Colonic mucosa (tissue), 4 donors: ENCODE results near the gene SMARCAL1. TPM values are rescaled to one million over a fixed set of nuclear protein-coding genes. Genes with fewer than 3 reads are reported as not detected.

Experiments used
- DNase-seq: peaks from one replicate; pipeline ENCODE4 v3.0.0-alpha.2; 2020
- H3K27ac ChIP-seq: fragments of 200-600 bp; one replicate; pipeline ENCODE4 v1.8.0; 2021
- H3K27me3 ChIP-seq: fragments of 200-600 bp; one replicate; pipeline ENCODE4 v1.8.0; 2021
- H3K36me3 ChIP-seq: fragments of 200-600 bp; one replicate; pipeline ENCODE4 v1.8.0; 2021
- H3K4me1 ChIP-seq: fragments of 200-600 bp; one replicate; pipeline ENCODE4 v1.8.0; 2021; ENCODE audit warnings: mild to moderate bottlenecking
- H3K4me3 ChIP-seq: fragments of 200-600 bp; one replicate; pipeline ENCODE4 v1.8.0; 2021
- H3K9ac ChIP-seq, 2 donors: one replicate each; pipeline ENCODE4 v1.7.0; 2013; ENCODE audit warnings: control low read depth in 2 of 2, low read depth in 2 of 2, low read length in 2 of 2
- H3K9me3 ChIP-seq: fragments of 200-600 bp; one replicate; pipeline ENCODE4 v1.8.0; 2021
- intact Hi-C: fragments of 100-400 bp; cut with DNase I; formaldehyde crosslinking; loops from one replicate; pipeline ENCODE4 v1.14.1; 2022
- total RNA-seq, 2 donors: library from RNA; stranded (reverse); fragmentation: NEBNext Ultra II Directional in 1 of 2; extraction: Animal tissue kit (Norgen Biotek cat#: 25700) in 1 of 2; gene quantifications; one replicate each; pipeline ENCODE4 v1.2.1, GENCODE V29; 2021
- TF ChIP-seq, protein P1 (sequence below): fragments of 200-600 bp; IDR thresholded peaks from one replicate; pipeline ENCODE4 v1.8.0; 2022; ENCODE audit warnings: antibody characterized with exemption, mild to moderate bottlenecking
- donor health status: healthy.
- donor health status: DM: no; HTN: no; CAD: no.
- donor health status: DM: no; HTN: no; CAD: no.

SMARCAL1 gene
- total RNA-seq, 2 donors from 2014 or later = 13.8 to 18.1 TPM

DNA sequence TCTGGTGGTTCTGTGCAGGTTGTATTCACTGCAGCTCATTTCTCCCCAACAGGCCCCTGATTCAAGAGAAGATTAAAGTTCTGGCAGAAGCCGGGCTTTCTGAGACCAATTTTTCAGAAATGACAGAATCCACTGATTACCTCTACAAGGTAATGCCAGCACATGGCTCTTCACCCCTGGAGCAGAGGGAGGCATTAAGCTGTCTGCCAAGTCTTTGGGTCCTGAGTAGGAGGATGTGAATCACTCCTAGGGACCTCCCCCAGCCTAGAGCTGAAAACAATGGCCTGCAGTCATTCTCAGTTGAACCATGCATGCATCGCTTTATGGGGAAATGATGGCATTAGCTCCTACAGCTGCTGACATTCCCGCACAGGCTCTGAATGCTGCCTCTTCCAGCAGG lies 65.9 kb downstream of the SMARCAL1 start:
- Histone ChIP-seq H3K9me3 (no peaks in the 10 kb centered on the region), H3K27me3 (no peaks in the 10 kb centered on the region), H3K9ac (no peak overlapping the region), H3K27ac (no peak overlapping the region), H3K4me3 (no peak overlapping the region), H3K36me3 (no peaks in the 10 kb centered on the region), H3K4me1 (no peaks in the 10 kb centered on the region)
- no peak for DNase-seq
- intact Hi-C loops = no loop called here
- TF ChIP-seq, protein P1, sequence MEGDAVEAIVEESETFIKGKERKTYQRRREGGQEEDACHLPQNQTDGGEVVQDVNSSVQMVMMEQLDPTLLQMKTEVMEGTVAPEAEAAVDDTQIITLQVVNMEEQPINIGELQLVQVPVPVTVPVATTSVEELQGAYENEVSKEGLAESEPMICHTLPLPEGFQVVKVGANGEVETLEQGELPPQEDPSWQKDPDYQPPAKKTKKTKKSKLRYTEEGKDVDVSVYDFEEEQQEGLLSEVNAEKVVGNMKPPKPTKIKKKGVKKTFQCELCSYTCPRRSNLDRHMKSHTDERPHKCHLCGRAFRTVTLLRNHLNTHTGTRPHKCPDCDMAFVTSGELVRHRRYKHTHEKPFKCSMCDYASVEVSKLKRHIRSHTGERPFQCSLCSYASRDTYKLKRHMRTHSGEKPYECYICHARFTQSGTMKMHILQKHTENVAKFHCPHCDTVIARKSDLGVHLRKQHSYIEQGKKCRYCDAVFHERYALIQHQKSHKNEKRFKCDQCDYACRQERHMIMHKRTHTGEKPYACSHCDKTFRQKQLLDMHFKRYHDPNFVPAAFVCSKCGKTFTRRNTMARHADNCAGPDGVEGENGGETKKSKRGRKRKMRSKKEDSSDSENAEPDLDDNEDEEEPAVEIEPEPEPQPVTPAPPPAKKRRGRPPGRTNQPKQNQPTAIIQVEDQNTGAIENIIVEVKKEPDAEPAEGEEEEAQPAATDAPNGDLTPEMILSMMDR = no peak

DNA sequence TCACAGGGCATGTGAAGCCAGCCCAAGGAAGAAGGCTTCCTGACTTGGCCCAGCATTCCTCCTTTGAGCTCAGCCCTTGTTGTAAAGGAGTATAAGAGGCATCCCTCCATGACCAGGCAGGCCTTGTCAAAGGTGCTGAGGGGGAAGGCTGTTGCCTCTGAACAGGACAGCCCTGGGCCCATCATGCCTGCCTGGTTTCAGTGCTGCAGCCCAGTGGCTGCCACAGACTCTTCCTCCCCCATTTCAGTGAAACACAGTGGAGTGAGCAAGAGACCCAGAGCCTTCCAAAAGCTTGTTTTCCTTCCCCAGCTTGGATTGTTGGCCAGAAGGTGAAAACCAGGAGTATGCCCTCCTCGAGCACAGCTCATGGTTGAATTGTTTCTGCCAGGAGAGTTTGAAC lies 66.5 kb downstream of the SMARCAL1 start:
- intact Hi-C loops = no loop called here
- Histone ChIP-seq H3K36me3 (no peaks in the 10 kb centered on the region), H3K4me1 (no peaks in the 10 kb centered on the region), H3K27me3 (no peaks in the 10 kb centered on the region), H3K9me3 (no peaks in the 10 kb centered on the region), H3K27ac (no peak overlapping the region), H3K4me3 (no peak overlapping the region), H3K9ac (no peak overlapping the region)
- DNase-seq = no peak
- TF ChIP-seq, protein P1 = no peak

DNA sequence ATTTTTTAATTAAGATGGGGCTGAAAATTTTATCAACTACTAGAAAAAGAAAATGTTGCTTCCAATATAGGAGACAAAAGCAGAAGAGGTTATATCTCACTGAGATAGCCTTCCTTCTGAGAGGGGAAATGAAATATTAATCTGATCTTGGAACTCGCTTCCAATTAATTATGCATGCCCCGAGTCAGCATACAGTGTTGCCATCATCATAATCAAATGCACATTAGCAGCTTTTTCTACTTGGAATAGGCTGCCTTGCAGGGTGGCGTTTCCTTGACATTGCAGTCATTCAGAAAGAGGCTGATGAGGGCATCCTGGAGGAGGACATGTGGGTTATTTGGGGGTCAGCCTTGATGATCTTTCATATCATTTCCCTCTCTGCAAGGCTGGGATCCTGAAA lies 67.9 kb downstream of the SMARCAL1 start:
- H3K4me1 ChIP-seq = no peaks in the 10 kb centered on the region
- no peak overlapping the region for H3K4me3 ChIP-seq
- intact Hi-C loops = no loop called here
- H3K27me3 ChIP-seq = no peaks in the 10 kb centered on the region
- H3K36me3 ChIP-seq = no peaks in the 10 kb centered on the region
- no peaks in the 10 kb centered on the region for H3K9me3 ChIP-seq
- TF ChIP-seq, protein P1 = no peak
- no peak overlapping the region for H3K27ac ChIP-seq
- H3K9ac ChIP-seq = no peak overlapping the region
- DNase-seq = no peak

DNA sequence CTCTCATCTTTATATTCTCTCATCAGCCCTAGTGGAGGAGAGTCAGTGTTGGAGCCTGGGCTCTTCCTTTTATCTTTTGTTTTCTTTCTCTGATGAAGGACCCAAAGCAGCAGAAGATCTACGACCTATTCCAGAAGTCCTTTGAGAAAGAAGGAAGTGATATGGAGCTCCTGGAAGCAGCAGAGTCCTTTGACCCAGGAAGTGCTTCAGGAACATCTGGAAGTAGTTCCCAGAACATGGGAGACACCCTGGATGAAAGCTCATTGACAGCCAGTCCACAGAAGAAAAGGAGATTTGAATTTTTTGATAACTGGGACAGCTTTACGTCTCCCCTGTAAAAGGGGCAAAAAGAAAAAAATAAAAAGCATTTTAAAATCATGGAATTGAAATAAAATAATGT lies 70.4 kb downstream of the SMARCAL1 start:
- H3K27ac ChIP-seq = no peak overlapping the region
- H3K27me3 ChIP-seq = no peaks in the 10 kb centered on the region
- H3K4me3 ChIP-seq = no peak overlapping the region
- intact Hi-C loops = no loop called here
- TF ChIP-seq, protein P1 = no peak
- no peaks in the 10 kb centered on the region for H3K4me1 ChIP-seq
- no peak for DNase-seq
- H3K36me3 ChIP-seq = no peaks in the 10 kb centered on the region
- no peaks in the 10 kb centered on the region for H3K9me3 ChIP-seq
- H3K9ac ChIP-seq = no peak overlapping the region

DNA sequence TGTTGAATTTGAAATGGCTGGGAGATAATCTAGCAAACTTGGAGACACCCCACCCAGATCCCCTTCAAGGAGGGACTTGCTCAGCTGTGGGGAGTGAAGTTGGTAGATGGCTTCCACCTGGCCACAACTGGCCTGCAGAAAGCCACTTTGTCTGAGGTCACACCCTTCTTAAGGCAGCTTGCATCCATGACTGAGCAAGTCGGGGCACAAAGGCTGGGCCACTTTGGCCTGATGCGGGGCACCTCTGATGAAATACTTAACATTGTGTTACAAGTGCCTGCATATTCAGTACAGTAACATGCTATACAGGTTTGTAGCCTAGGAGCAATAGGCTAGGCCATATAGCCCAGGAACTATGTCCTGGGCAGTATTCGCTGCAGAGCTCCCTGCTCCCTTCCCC lies 73.0 kb downstream of the SMARCAL1 start:
- TF ChIP-seq, protein P1 = no peak
- Histone ChIP-seq H3K27ac (no peak overlapping the region), H3K9me3 (no peaks in the 10 kb centered on the region), H3K4me3 (no peak overlapping the region), H3K4me1 (no peaks in the 10 kb centered on the region), H3K36me3 (no peaks in the 10 kb centered on the region), H3K9ac (no peak overlapping the region), H3K27me3 (no peaks in the 10 kb centered on the region)
- intact Hi-C loops = no loop called here
- no peak for DNase-seq

DNA sequence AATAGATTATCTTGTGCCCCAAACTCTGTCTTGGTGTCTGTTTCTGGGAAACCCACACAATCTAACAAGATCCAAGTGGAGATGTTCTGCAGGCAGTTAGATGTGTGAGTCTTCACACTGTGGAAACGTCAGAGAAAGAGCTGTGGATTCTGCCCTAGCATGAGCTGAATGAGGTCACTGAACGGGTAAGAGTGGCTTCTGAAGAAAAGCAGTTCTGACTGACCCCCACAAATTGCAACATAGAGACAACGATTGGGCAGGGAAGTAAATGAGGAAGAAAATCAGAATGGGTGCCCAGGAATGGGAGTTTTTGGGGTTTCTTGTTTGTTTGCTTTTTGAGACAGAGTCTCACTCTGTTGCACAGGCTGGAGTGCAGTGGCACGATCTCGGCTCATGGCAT lies 73.5 kb downstream of the SMARCAL1 start:
- Histone ChIP-seq H3K36me3 (no peaks in the 10 kb centered on the region), H3K4me3 (no peak overlapping the region), H3K9me3 (no peaks in the 10 kb centered on the region), H3K27me3 (no peaks in the 10 kb centered on the region), H3K27ac (no peak overlapping the region), H3K9ac (no peak overlapping the region), H3K4me1 (no peaks in the 10 kb centered on the region)
- no peak for DNase-seq
- intact Hi-C loops = no loop called here
- TF ChIP-seq, protein P1 = no peak
